KMS-11 (cell line): ENCODE measurements around the gene MKRN3.
"Not testable (repeated sequence)": the region's sequence is repeated elsewhere in the genome, so short reads cannot be mapped to it uniquely, and the experiment has no call there.

Experiments used
- H2AFZ ChIP-seq: fragments of 200-600 bp; sonication (generic); 2 replicates; pipeline ENCODE4 v1.6.1; 2016; ENCODE audit warnings: antibody characterized with exemption, mixed run types, low read depth
- H3K27ac ChIP-seq: fragments of 200-600 bp; sonication (generic); 2 replicates; pipeline ENCODE4 v1.6.1; 2016; ENCODE audit warnings: mild to moderate bottlenecking, mixed run types
- H3K27me3 ChIP-seq: fragments of 200-600 bp; sonication (generic); 2 replicates; pipeline ENCODE4 v1.6.1; 2017; ENCODE audit warnings: mild to moderate bottlenecking, low read depth, mixed run types, moderate library complexity; ENCODE audit not compliant: insufficient read depth
- H3K36me3 ChIP-seq: fragments of 200-600 bp; sonication (generic); 2 replicates; pipeline ENCODE4 v1.6.1; 2017; ENCODE audit warnings: mild to moderate bottlenecking, mixed run types; ENCODE audit not compliant: insufficient read depth
- H3K4me1 ChIP-seq: fragments of 200-600 bp; sonication (generic); 2 replicates; pipeline ENCODE4 v1.6.1; 2016; ENCODE audit warnings: mild to moderate bottlenecking, low read depth, mixed run types; ENCODE audit not compliant: poor library complexity, severe bottlenecking
- H3K4me2 ChIP-seq: fragments of 200-600 bp; sonication (generic); 2 replicates; pipeline ENCODE4 v1.7.0; 2016; ENCODE audit warnings: mild to moderate bottlenecking, mixed run types
- H3K4me3 ChIP-seq: fragments of 200-600 bp; sonication (generic); IDR thresholded peaks from 2 replicates; pipeline ENCODE4 v1.6.1; 2017; ENCODE audit warnings: low read depth, low read length, mixed read lengths; ENCODE audit not compliant: insufficient read depth
- H3K79me2 ChIP-seq: fragments of 200-600 bp; sonication (generic); 2 replicates; pipeline ENCODE4 v1.6.1; 2016; ENCODE audit warnings: low read depth, mixed run types; ENCODE audit not compliant: insufficient read depth
- H3K9ac ChIP-seq: fragments of 200-600 bp; sonication (generic); 2 replicates; pipeline ENCODE4 v1.6.1; 2016; ENCODE audit warnings: mild to moderate bottlenecking, mixed run types
- H4K20me1 ChIP-seq: fragments of 200-600 bp; sonication (generic); 2 replicates; pipeline ENCODE4 v1.6.1; 2016; ENCODE audit warnings: mild to moderate bottlenecking, mixed run types; ENCODE audit not compliant: insufficient read depth
- CTCF ChIP-seq: fragments of 200-600 bp; sonication (generic); conservative IDR thresholded peaks from 2 replicates; pipeline ENCODE4 v1.6.1; 2017; ENCODE audit warnings: low read depth, mild to moderate bottlenecking, antibody characterized with exemption, low read length, moderate library complexity, mixed read lengths

Gene MKRN3

GRCh38 chr15:23595368-23595767 lies 29.9 kb downstream of the MKRN3 start:
- Histone ChIP-seq H3K79me2 (no peaks in the 10 kb centered on the region), H3K4me3 (no peak overlapping the region), H3K4me2 (no peak overlapping the region), H3K27me3 (no peaks in the 10 kb centered on the region), H2AFZ (no peak overlapping the region), H3K4me1 (no peaks in the 10 kb centered on the region), H3K27ac (no peak overlapping the region), H3K36me3 (no peaks in the 10 kb centered on the region), H3K9ac (no peak overlapping the region), H4K20me1 (no peaks in the 10 kb centered on the region)
- no peak for TF ChIP-seq CTCF

GRCh38 chr15:23596736-23597135 lies 31.3 kb downstream of the MKRN3 start:
- no peak overlapping the region for H3K4me2 ChIP-seq
- no peaks in the 10 kb centered on the region for H4K20me1 ChIP-seq
- H3K27ac ChIP-seq = no peak overlapping the region
- H3K36me3 ChIP-seq = no peaks in the 10 kb centered on the region
- TF ChIP-seq CTCF = no peak
- no peak overlapping the region for H2AFZ ChIP-seq
- H3K4me3 ChIP-seq = no peak overlapping the region
- no peaks in the 10 kb centered on the region for H3K4me1 ChIP-seq
- no peaks in the 10 kb centered on the region for H3K27me3 ChIP-seq
- no peaks in the 10 kb centered on the region for H3K79me2 ChIP-seq
- H3K9ac ChIP-seq = no peak overlapping the region

GRCh38 chr15:23597278-23597677 lies 31.8 kb downstream of the MKRN3 start:
- not testable (repeated sequence) for H3K79me2 ChIP-seq, H3K4me2 ChIP-seq, H3K36me3 ChIP-seq, H4K20me1 ChIP-seq, H3K4me3 ChIP-seq, H2AFZ ChIP-seq, H3K27ac ChIP-seq, H3K9ac ChIP-seq, H3K4me1 ChIP-seq, H3K27me3 ChIP-seq

GRCh38 chr15:23599053-23599452 lies 33.6 kb downstream of the MKRN3 start:
- Histone ChIP-seq H3K36me3 (no peaks in the 10 kb centered on the region), H3K27ac (no peak overlapping the region), H3K9ac (no peak overlapping the region), H4K20me1 (no peaks in the 10 kb centered on the region), H2AFZ (no peak overlapping the region), H3K4me1 (no peaks in the 10 kb centered on the region), H3K79me2 (no peaks in the 10 kb centered on the region), H3K4me2 (no peak overlapping the region), H3K4me3 (no peak overlapping the region), H3K27me3 (no peaks in the 10 kb centered on the region)
- TF ChIP-seq CTCF = no peak

GRCh38 chr15:23602124-23602523 lies 36.6 kb downstream of the MKRN3 start:
- Histone ChIP-seq H3K27ac (no peak overlapping the region), H2AFZ (no peak overlapping the region), H3K4me1 (no peaks in the 10 kb centered on the region)

More at GRCh38 chr15:23602124-23602523, 36.6 kb downstream of the MKRN3 start:
- H3K27me3 ChIP-seq = no peaks in the 10 kb centered on the region
- no peak overlapping the region for H3K4me3 ChIP-seq
- no peak overlapping the region for H3K9ac ChIP-seq
- H3K36me3 ChIP-seq = no peaks in the 10 kb centered on the region
- TF ChIP-seq CTCF = no peak
- H3K79me2 ChIP-seq = no peaks in the 10 kb centered on the region
- H4K20me1 ChIP-seq = no peaks in the 10 kb centered on the region
- no peak overlapping the region for H3K4me2 ChIP-seq
